ENCODE data around the gene PMS2. TPM values are rescaled to one million over a fixed set of nuclear protein-coding genes. Genes with fewer than 3 reads are reported as not detected.
"Not testable (repeated sequence)": the region's sequence is repeated elsewhere in the genome, so short reads cannot be mapped to it uniquely, and the experiment has no call there.

The PMS2 gene
- total and polyA plus RNA-seq, 5 donors from 2014 or later: 7.1 to 13.4 (median 9.1) TPM

- no peak overlapping the region for H3K27ac ChIP-seq (ENCODE audit: insufficient read depth, low read length, poor library complexity, severe bottlenecking)
- peaks cover 12% of the 10 kb centered on the region for H3K36me3 ChIP-seq (ENCODE audit: control insufficient read depth, insufficient read depth, low read length)
- ATAC-seq (ENCODE audit: low read depth in 2 of 2) (no peak), DNase-seq (no peak)
- H3K27me3 Mint-ChIP-seq: peaks cover 4% of the 10 kb centered on the region
- no peak overlapping the region for H3K4me3 ChIP-seq (ENCODE audit: low read depth, low read length)
- no peaks in the 10 kb centered on the region for H3K9me3 Mint-ChIP-seq
- peaks cover 8% of the 10 kb centered on the region for H3K36me3 Mint-ChIP-seq
- peaks cover 11% of the 10 kb centered on the region for H3K4me1 ChIP-seq (ENCODE audit: control insufficient read depth, insufficient read depth, low read length, poor library complexity, severe bottlenecking)
- H3K27me3 ChIP-seq (ENCODE audit: control insufficient read depth, insufficient read depth, low read length): no peaks in the 10 kb centered on the region
- H3K4me1 Mint-ChIP-seq: peaks cover 6 to 40% (median 26%) of the 10 kb centered on the region in 4 donors
- H3K9me3 ChIP-seq (ENCODE audit: control insufficient read depth in 2 of 2, low read length in 2 of 2): no peaks in the 10 kb centered on the region
- peak overlapping the region in 1 of 3 donors; percentile 83 for H3K27ac Mint-ChIP-seq
- peak overlapping the region in 1 of 4 donors; percentile 61 for H3K4me3 Mint-ChIP-seq
Observed at GRCh38 chr7:6012355-6013104, 3.7 kb upstream of the PMS2 start.

- Histone ChIP-seq H3K36me3 (ENCODE audit: control insufficient read depth, insufficient read depth, low read length) (peaks cover 8% of the 10 kb centered on the region), H3K4me1 (ENCODE audit: control insufficient read depth, insufficient read depth, low read length, poor library complexity, severe bottlenecking) (peaks cover 11% of the 10 kb centered on the region), H3K4me3 (ENCODE audit: low read depth, low read length) (no peak overlapping the region), H3K27ac (ENCODE audit: insufficient read depth, low read length, poor library complexity, severe bottlenecking) (no peak overlapping the region), H3K27me3 (ENCODE audit: control insufficient read depth, insufficient read depth, low read length) (no peaks in the 10 kb centered on the region), H3K9me3 (ENCODE audit: control insufficient read depth in 2 of 2, low read length in 2 of 2) (no peaks in the 10 kb centered on the region)
- Mint-ChIP-seq H3K4me3 (peak overlapping the region in 2 of 4 donors; percentile 47 to 55), H3K27me3 (peaks cover 4% of the 10 kb centered on the region), H3K36me3 (peaks cover 8% of the 10 kb centered on the region), H3K9me3 (no peaks in the 10 kb centered on the region), H3K4me1 (peaks cover 10 to 49% (median 29%) of the 10 kb centered on the region in 4 donors), H3K27ac (peak overlapping the region in 2 of 3 donors; percentile 44 to 56)
- no peak for ATAC-seq (ENCODE audit: low read depth in 2 of 2)
- DNase-seq: no peak
Observed at GRCh38 chr7:6011541-6011940, 2.7 kb upstream of the PMS2 start.

GRCh38 chr7:6010370-6010769 lies 1.5 kb upstream of the PMS2 start:
- not testable (repeated sequence) for H3K9me3 ChIP-seq (ENCODE audit: control insufficient read depth in 2 of 2, low read length in 2 of 2); H3K36me3 ChIP-seq (ENCODE audit: control insufficient read depth, insufficient read depth, low read length); ATAC-seq (ENCODE audit: low read depth in 2 of 2); H3K27ac ChIP-seq (ENCODE audit: insufficient read depth, low read length, poor library complexity, severe bottlenecking); H3K9me3 Mint-ChIP-seq; H3K4me3 ChIP-seq (ENCODE audit: low read depth, low read length); H3K27me3 Mint-ChIP-seq; DNase-seq; H3K27me3 ChIP-seq (ENCODE audit: control insufficient read depth, insufficient read depth, low read length)
- H3K4me1 Mint-ChIP-seq: peaks cover 10 to 49% (median 33%) of the 10 kb centered on the region in 4 donors
- peaks cover 11% of the 10 kb centered on the region for H3K4me1 ChIP-seq (ENCODE audit: control insufficient read depth, insufficient read depth, low read length, poor library complexity, severe bottlenecking)
- H3K27ac Mint-ChIP-seq: peak overlapping the region in 1 of 3 donors; percentile 94
- peak overlapping the region; percentile 87 to 92 (median 90) for H3K4me3 Mint-ChIP-seq
- peaks cover 12% of the 10 kb centered on the region for H3K36me3 Mint-ChIP-seq

GRCh38 chr7:6007835-6008590 lies 836 bp downstream of the PMS2 start:
- peak overlapping the region; percentile 77 for H3K4me3 ChIP-seq (ENCODE audit: low read depth, low read length)
- peak in 1 of 3 donors; percentile 11 for DNase-seq
- not testable (repeated sequence) for ATAC-seq (ENCODE audit: low read depth in 2 of 2); H3K27me3 Mint-ChIP-seq; H3K9me3 ChIP-seq (ENCODE audit: control insufficient read depth in 2 of 2, low read length in 2 of 2); H3K36me3 ChIP-seq (ENCODE audit: control insufficient read depth, insufficient read depth, low read length); H3K9me3 Mint-ChIP-seq; H3K27me3 ChIP-seq (ENCODE audit: control insufficient read depth, insufficient read depth, low read length)
- H3K4me1 ChIP-seq (ENCODE audit: control insufficient read depth, insufficient read depth, low read length, poor library complexity, severe bottlenecking): peaks cover 11% of the 10 kb centered on the region
- Mint-ChIP-seq H3K27ac (peak overlapping the region; percentile 14 to 94 (median 22)), H3K4me1 (peaks cover 10 to 48% (median 35%) of the 10 kb centered on the region in 4 donors), H3K36me3 (peaks cover 16% of the 10 kb centered on the region), H3K4me3 (peak overlapping the region; percentile 52 to 98 (median 92))
- peak overlapping the region; percentile 91 for H3K27ac ChIP-seq (ENCODE audit: insufficient read depth, low read length, poor library complexity, severe bottlenecking)

- peaks cover 11% of the 10 kb centered on the region for H3K4me1 ChIP-seq (ENCODE audit: control insufficient read depth, insufficient read depth, low read length, poor library complexity, severe bottlenecking)
- no peaks in the 10 kb centered on the region for H3K9me3 Mint-ChIP-seq
- peak overlapping the region; percentile 52 to 95 (median 77) for H3K4me3 Mint-ChIP-seq
- no peaks in the 10 kb centered on the region for H3K9me3 ChIP-seq (ENCODE audit: control insufficient read depth in 2 of 2, low read length in 2 of 2)
- peaks cover 5 to 42% (median 30%) of the 10 kb centered on the region in 4 donors for H3K4me1 Mint-ChIP-seq
- peak overlapping the region; percentile 15 for H3K27ac ChIP-seq (ENCODE audit: insufficient read depth, low read length, poor library complexity, severe bottlenecking)
- no peak for DNase-seq
- peaks cover 11% of the 10 kb centered on the region for H3K36me3 ChIP-seq (ENCODE audit: control insufficient read depth, insufficient read depth, low read length)
- peaks cover 4% of the 10 kb centered on the region for H3K27me3 Mint-ChIP-seq
- H3K4me3 ChIP-seq (ENCODE audit: low read depth, low read length): no peak overlapping the region
- peak overlapping the region; percentile 4 to 50 (median 22) for H3K27ac Mint-ChIP-seq
- H3K36me3 Mint-ChIP-seq: peaks cover 14% of the 10 kb centered on the region
- no peaks in the 10 kb centered on the region for H3K27me3 ChIP-seq (ENCODE audit: control insufficient read depth, insufficient read depth, low read length)
- no peak for ATAC-seq (ENCODE audit: low read depth in 2 of 2)
Observed at GRCh38 chr7:6007386-6007785, 1.5 kb downstream of the PMS2 start.

- Histone ChIP-seq H3K9me3 (ENCODE audit: control insufficient read depth in 2 of 2, low read length in 2 of 2) (no peaks in the 10 kb centered on the region), H3K36me3 (ENCODE audit: control insufficient read depth, insufficient read depth, low read length) (peaks cover 58% of the 10 kb centered on the region), H3K27ac (ENCODE audit: insufficient read depth, low read length, poor library complexity, severe bottlenecking) (no peak overlapping the region), H3K4me3 (ENCODE audit: low read depth, low read length) (no peak overlapping the region), H3K4me1 (ENCODE audit: control insufficient read depth, insufficient read depth, low read length, poor library complexity, severe bottlenecking) (no peaks in the 10 kb centered on the region), H3K27me3 (ENCODE audit: control insufficient read depth, insufficient read depth, low read length) (no peaks in the 10 kb centered on the region)
- Mint-ChIP-seq H3K27me3 (no peaks in the 10 kb centered on the region), H3K4me1 (peaks cover 0 to 3% (median 0%) of the 10 kb centered on the region in 4 donors), H3K36me3 (peaks cover 29% of the 10 kb centered on the region), H3K27ac (no peak overlapping the region), H3K4me3 (no peak overlapping the region), H3K9me3 (no peaks in the 10 kb centered on the region)
- peak; percentile 50 to 58 for ATAC-seq (ENCODE audit: low read depth in 2 of 2)
- peak; percentile 21 to 75 (median 63) for DNase-seq
Observed at GRCh38 chr7:5997210-5997808, 11.5 kb downstream of the PMS2 start.

GRCh38 chr7:5987061-5987460 lies 21.8 kb downstream of the PMS2 start:
- DNase-seq; ATAC-seq (ENCODE audit: low read depth in 2 of 2); H3K27ac ChIP-seq (ENCODE audit: insufficient read depth, low read length, poor library complexity, severe bottlenecking); H3K4me1 Mint-ChIP-seq; H3K9me3 Mint-ChIP-seq; H3K27me3 Mint-ChIP-seq; H3K4me3 ChIP-seq (ENCODE audit: low read depth, low read length); H3K4me3 Mint-ChIP-seq; H3K9me3 ChIP-seq (ENCODE audit: control insufficient read depth in 2 of 2, low read length in 2 of 2); H3K4me1 ChIP-seq (ENCODE audit: control insufficient read depth, insufficient read depth, low read length, poor library complexity, severe bottlenecking); H3K27me3 ChIP-seq (ENCODE audit: control insufficient read depth, insufficient read depth, low read length); H3K27ac Mint-ChIP-seq: not testable (repeated sequence)
- peaks cover 22% of the 10 kb centered on the region for H3K36me3 ChIP-seq (ENCODE audit: control insufficient read depth, insufficient read depth, low read length)
- peaks cover 17% of the 10 kb centered on the region for H3K36me3 Mint-ChIP-seq

Data from CD4-positive, CD25-positive, alpha-beta regulatory T cell (primary cell).